ENCODE results near the gene TMEM150A. TPM values are rescaled to one million over a fixed set of nuclear protein-coding genes. Genes with fewer than 3 reads are reported as not detected.
A peak's percentile ranks its signal among the peaks of the same experiment; 100 is the strongest.
"Not testable (repeated sequence)": the region's sequence is repeated elsewhere in the genome, so short reads cannot be mapped to it uniquely, and the experiment has no call there.

The TMEM150A gene
- total RNA-seq, 8 experiments from 2014 or later = 3.6 to 19.8 (median 8.3) TPM

DNA sequence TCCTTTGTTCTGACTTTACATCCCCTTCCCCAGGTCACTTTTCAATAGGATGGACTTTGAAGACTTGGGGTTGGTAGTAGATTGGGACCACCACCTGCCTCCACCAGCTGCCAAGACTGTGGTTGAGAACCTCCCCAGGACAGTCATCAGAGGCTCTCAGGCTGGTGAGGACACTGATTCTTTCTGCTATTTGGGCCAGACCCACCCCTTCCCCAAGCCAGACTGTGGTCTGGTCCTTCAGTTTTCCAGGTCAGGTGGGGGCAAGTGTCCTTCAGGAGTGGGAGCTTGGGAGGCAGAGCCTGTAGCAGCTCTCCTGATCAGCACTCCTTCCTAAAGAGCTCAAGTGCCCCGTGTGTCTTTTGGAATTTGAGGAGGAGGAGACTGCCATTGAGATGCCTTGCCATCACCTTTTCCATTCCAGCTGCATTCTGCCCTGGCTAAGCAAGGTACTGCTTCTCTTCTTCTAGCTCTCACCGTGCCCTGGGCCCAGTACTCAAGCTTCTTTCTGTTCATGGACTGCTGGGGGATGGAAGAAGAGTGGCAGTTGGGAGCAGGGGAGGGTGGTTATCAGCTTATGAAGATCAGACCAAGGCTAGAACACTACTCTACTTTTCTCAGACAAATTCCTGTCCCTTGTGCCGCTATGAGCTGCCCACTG lies 5.9 kb downstream of the TMEM150A start:
- Histone ChIP-seq H3K4me3 (peak overlapping the region; percentile 48 to 96 (median 86)), H3K4me1 (replicated peaks in 1 of 2) (peaks cover 13 to 16% of the 10 kb centered on the region in 2 donors), H3K27ac (no peak overlapping the region)
- WGBS, 10 experiments = 83 to 100% (median 100%) methylated on average over 1 of the region's 3 CpGs; no CpG with 5 or more reads in 5 of the 10 experiments
- ATAC-seq (replicated peaks in 6 of 8) = no peak
- in situ Hi-C loops (cut with MboI; ENCODE audit: low pct_unique_long_range_greater_than_20kb in 2 of 9, low sequenced_read_pairs in 9 of 9, unreplicated experiment in 9 of 9) = no loop called here

GRCh38 chr2:85596026-85596333 lies 6.5 kb downstream of the TMEM150A start:
- peak in 7 of 8 experiments; percentile 6 to 28 (median 21) for ATAC-seq (replicated peaks in 6 of 8)
- Histone ChIP-seq H3K4me1 (replicated peaks in 1 of 2) (peaks cover 10 to 13% of the 10 kb centered on the region in 2 donors), H3K4me3 (peak overlapping the region; percentile 48 to 96 (median 86)), H3K27ac (peak overlapping the region; percentile 81 to 95)
- in situ Hi-C loops (cut with MboI; ENCODE audit: low pct_unique_long_range_greater_than_20kb in 2 of 9, low sequenced_read_pairs in 9 of 9, unreplicated experiment in 9 of 9) = no loop called here
- WGBS, 10 experiments = 0 to 35% (median 0%) methylated on average over 1 to 3 of the region's 10 CpGs; no CpG with 5 or more reads in 6 of the 10 experiments

DNA sequence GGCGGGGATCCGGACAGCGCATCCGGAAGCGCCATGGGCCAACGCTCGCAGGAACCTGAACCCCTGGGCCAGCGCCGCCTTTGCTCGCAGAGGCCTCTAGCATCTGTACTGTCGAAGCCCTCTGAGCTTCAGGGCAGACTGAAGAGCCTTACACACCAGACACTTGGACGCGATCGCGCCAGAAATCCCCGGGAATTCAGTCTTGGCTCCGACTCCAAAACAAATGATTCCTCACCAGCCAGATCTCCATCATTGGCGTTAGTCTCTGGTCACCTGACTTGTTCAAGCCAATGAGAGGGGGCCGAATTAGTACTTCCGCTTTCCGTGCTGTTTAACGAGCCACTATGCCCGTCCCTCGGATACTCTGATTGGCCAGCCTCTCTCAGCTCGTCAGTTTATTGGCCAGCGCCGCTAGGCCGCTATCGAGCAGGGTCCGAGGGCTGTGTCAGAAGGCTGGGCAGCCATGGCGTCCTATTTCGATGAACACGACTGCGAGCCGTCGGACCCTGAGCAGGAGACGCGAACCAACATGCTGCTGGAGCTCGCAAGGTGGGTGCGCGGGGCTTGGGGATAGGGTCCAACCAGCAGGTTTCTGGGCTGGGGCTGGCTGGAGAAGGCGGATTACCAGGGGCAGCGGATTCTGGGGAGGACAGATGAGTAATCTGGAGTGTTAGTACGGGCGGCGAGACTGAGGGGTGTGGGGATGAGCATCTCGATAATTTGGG lies 7.0 kb downstream of the TMEM150A start, which contains the start of gene RNF181:
TSS of gene RNF181 (plus strand) at position 445 of the 725 bp plus-strand sequence. CDS start at position 464, 19 bp downstream.
- in situ Hi-C loops (cut with MboI; ENCODE audit: low pct_unique_long_range_greater_than_20kb in 2 of 9, low sequenced_read_pairs in 9 of 9, unreplicated experiment in 9 of 9) = no loop called here
- peaks cover 10 to 13% of the 10 kb centered on the region in 2 donors for H3K4me1 ChIP-seq (replicated peaks in 1 of 2)

GRCh38 chr2:85594715-85595300 lies 7.7 kb downstream of the TMEM150A start:
- ATAC-seq (replicated peaks in 6 of 8) = no peak
- Histone ChIP-seq H3K4me1 (replicated peaks in 1 of 2) (peaks cover 10 to 13% of the 10 kb centered on the region in 2 donors), H3K27ac (peak overlapping the region; percentile 75 to 95), H3K4me3 (peak overlapping the region; percentile 48 to 96 (median 86))
- WGBS, 10 experiments = 0 to 33% (median 17%) methylated on average over 1 to 11 of the region's 13 CpGs; no CpG with 5 or more reads in 3 of the 10 experiments
- in situ Hi-C loops (cut with MboI; ENCODE audit: low pct_unique_long_range_greater_than_20kb in 2 of 9, low sequenced_read_pairs in 9 of 9, unreplicated experiment in 9 of 9) = no loop called here

More for the DNA sequence above, 7.0 kb downstream of the TMEM150A start, which contains the start of gene RNF181:
- peak within 1 kb of the TSS; percentile 48 to 96 (median 86) for H3K4me3 ChIP-seq
- peak within 1 kb of the TSS; percentile 81 to 95 for H3K27ac ChIP-seq
- WGBS, 10 experiments = 0 to 1% (median 0%) methylated on average over 1 to 30 of the region's 47 CpGs; no CpG with 5 or more reads in 4 of the 10 experiments
- peak; percentile 90 to 99 (median 99) for ATAC-seq (replicated peaks in 6 of 8)

DNA sequence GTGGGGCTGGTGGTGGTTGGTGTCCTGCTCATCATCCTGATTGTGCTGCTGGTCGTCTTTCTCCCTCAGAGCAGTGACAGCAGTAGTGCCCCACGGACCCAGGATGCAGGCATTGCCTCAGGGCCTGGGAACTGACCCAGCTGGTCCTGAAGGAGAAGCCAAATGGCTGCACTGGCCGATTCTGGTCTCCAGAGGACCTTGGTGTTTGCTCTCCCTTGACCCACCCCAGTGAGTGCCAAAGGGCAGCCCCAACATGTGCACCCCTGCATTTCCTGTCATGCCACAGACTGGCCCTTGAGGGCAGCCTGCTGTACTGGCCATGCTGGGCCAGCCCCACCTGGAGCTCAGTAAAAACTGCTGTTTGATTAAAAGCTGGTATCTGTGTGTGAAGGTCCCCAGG lies 9.5 kb downstream of the TMEM150A start:
- Histone ChIP-seq H3K4me3 (no peak overlapping the region), H3K4me1 (replicated peaks in 1 of 2) (peaks cover 10 to 13% of the 10 kb centered on the region in 2 donors), H3K27ac (no peak overlapping the region)
- in situ Hi-C loops (cut with MboI; ENCODE audit: low pct_unique_long_range_greater_than_20kb in 2 of 9, low sequenced_read_pairs in 9 of 9, unreplicated experiment in 9 of 9) = no loop called here
- ATAC-seq (replicated peaks in 6 of 8) = no peak
- 30 to 67% (median 40%) methylated on average over 1 to 2 of the region's 3 CpGs; no CpG with 5 or more reads in 7 of the 10 experiments for WGBS, 10 experiments

DNA sequence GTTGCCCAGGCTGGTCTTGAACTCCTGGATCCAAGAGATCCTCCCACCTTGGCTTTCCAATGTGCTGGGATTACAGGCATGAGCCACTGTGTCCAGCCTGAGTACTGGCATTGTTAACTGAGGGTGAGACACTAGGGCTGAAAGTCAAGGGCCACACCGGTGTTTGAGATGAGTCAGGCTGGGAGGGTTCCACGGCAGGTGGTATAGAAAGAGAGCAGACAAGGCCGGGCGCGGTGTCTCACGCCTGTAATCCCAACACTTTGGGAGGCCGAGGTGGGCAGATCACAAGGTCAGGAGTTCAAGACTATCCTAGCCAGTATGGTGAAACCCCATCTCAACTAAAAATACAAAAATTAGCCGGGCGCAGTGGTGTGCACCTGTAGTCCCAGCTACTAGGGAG lies 10.2 kb downstream of the TMEM150A start:
- ATAC-seq (replicated peaks in 6 of 8); H3K27ac ChIP-seq; H3K4me3 ChIP-seq; in situ Hi-C loops (cut with MboI; ENCODE audit: low pct_unique_long_range_greater_than_20kb in 2 of 9, low sequenced_read_pairs in 9 of 9, unreplicated experiment in 9 of 9): not testable (repeated sequence)
- peaks cover 10 to 13% of the 10 kb centered on the region in 2 donors for H3K4me1 ChIP-seq (replicated peaks in 1 of 2)
- 67 to 87% (median 81%) methylated on average over 1 to 9 of the region's 9 CpGs; no CpG with 5 or more reads in 7 of the 10 experiments for WGBS, 10 experiments

DNA sequence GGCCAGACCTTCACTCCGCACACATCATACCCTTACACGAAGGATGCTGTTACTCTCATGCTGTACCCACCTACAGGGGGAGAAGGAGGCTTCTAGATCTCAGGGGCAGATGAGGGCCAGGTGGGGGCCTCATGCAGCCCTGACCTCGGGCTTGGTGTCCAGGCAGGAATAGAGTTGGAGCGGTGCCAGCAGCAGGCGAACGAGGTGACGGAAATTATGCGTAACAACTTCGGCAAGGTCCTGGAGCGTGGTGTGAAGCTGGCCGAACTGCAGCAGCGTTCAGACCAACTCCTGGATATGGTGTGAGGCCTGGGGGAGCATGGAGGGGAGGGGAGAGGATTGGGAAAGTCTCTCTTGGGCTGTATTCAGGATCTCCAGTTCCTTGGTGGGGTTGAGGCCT lies 10.9 kb downstream of the TMEM150A start:
- WGBS, 10 experiments = 53 to 87% methylated on average over 3 of the region's 12 CpGs; no CpG with 5 or more reads in 8 of the 10 experiments

GRCh38 chr2:85590950-85591349 lies 11.5 kb downstream of the TMEM150A start:
- no peak overlapping the region for H3K4me3 ChIP-seq
- in situ Hi-C loops (cut with MboI; ENCODE audit: low pct_unique_long_range_greater_than_20kb in 2 of 9, low sequenced_read_pairs in 9 of 9, unreplicated experiment in 9 of 9) = no loop called here
- peaks cover 5 to 8% of the 10 kb centered on the region in 2 donors for H3K4me1 ChIP-seq (replicated peaks in 1 of 2)
- 42 to 63% methylated on average over 2 of the region's 2 CpGs; no CpG with 5 or more reads in 8 of the 10 experiments for WGBS, 10 experiments
- H3K27ac ChIP-seq = no peak overlapping the region
- ATAC-seq (replicated peaks in 6 of 8) = no peak

More for the DNA sequence above, 10.9 kb downstream of the TMEM150A start:
- in situ Hi-C loops (cut with MboI; ENCODE audit: low pct_unique_long_range_greater_than_20kb in 2 of 9, low sequenced_read_pairs in 9 of 9, unreplicated experiment in 9 of 9) = no loop called here
- no peak for ATAC-seq (replicated peaks in 6 of 8)
- Histone ChIP-seq H3K27ac (no peak overlapping the region), H3K4me1 (replicated peaks in 1 of 2) (peaks cover 8 to 10% of the 10 kb centered on the region in 2 donors), H3K4me3 (no peak overlapping the region)

DNA sequence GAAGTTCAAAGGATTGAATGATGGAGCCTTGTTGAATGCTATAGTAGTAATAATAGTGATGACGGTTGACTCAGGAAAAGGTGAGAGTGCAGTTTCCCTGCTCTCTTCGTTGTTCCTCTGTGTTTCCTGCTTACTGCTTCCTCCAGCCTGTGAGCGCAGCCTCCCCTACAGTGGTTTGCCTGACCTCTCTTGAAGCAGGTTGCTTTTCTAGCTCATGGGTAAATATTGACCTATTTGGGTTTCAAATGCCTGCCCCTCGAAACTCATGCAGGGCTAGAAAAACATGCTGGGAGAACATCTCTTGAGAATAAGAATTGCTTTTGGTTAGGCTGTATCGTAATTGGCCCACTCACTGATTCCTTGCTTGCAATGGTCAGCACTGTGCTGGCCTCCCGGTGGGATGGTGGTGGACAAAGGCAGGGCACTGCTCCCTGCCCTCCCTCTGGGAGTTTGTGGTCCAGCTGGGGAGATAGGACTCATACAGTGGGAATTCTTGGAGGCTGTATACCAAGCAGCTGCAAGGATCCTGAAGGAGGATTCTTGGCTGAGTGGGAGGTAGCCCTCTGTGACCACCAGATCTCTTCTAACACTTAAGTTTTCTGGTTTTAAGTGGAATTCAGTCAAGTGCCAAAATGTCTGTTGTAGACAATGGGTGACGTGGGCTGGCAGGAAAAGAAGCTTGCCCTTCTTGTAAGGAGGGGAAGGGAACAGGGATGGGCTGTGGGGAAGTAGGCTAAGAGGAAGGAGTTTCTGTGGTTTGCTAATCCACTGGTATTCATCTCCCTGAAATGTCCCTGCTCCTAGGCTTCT lies 12.3 kb downstream of the TMEM150A start:
- H3K27ac ChIP-seq = no peak overlapping the region
- no peak overlapping the region for H3K4me3 ChIP-seq
- in situ Hi-C loops (cut with MboI; ENCODE audit: low pct_unique_long_range_greater_than_20kb in 2 of 9, low sequenced_read_pairs in 9 of 9, unreplicated experiment in 9 of 9) = no loop called here
- 0 to 67% (median 53%) methylated on average over 2 to 7 of the region's 7 CpGs; no CpG with 5 or more reads in 1 of the 10 experiments for WGBS, 10 experiments
- peaks cover 8 to 16% of the 10 kb centered on the region in 2 donors for H3K4me1 ChIP-seq (replicated peaks in 1 of 2)
- peak in 3 of 8 experiments; percentile 8 to 36 (median 16) for ATAC-seq (replicated peaks in 6 of 8)

DNA sequence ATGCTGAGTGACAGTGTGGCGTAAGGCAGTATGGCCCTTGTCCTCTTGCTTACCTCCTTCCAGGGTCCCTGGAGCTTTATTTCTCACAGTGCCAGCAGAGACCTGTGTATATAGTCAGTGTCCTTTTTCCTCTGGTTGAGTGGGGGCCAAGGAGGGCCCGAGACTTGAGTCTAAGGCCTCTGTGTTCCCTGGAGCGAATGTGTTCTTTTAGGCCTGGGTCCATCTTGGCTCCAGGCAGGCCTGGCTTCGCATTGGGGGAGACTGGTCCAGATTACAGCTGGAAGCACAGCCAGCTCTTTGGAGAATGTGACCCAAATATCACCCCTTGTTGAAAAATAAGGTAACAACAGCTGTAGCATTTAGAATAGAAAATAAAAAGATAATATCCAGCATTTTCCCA lies 13.3 kb downstream of the TMEM150A start:
- H3K4me3 ChIP-seq = no peak overlapping the region
- H3K27ac ChIP-seq = no peak overlapping the region
- peaks cover 10 to 13% of the 10 kb centered on the region in 2 donors for H3K4me1 ChIP-seq (replicated peaks in 1 of 2)
- in situ Hi-C loops (cut with MboI; ENCODE audit: low pct_unique_long_range_greater_than_20kb in 2 of 9, low sequenced_read_pairs in 9 of 9, unreplicated experiment in 9 of 9) = no loop called here
- no peak for ATAC-seq (replicated peaks in 6 of 8)
- WGBS, 10 experiments = 52 to 100% (median 78%) methylated on average over 1 to 4 of the region's 4 CpGs; no CpG with 5 or more reads in 2 of the 10 experiments

- no peak overlapping the region for H3K27ac ChIP-seq
- no peak for ATAC-seq (replicated peaks in 6 of 8)
- H3K4me3 ChIP-seq = no peak overlapping the region
- H3K4me1 ChIP-seq (replicated peaks in 1 of 2) = peaks cover 10 to 12% of the 10 kb centered on the region in 2 donors
- WGBS, 10 experiments = 68 to 100% (median 83%) methylated on average over 2 to 3 of the region's 4 CpGs; no CpG with 5 or more reads in 4 of the 10 experiments
- in situ Hi-C loops (cut with MboI; ENCODE audit: low pct_unique_long_range_greater_than_20kb in 2 of 9, low sequenced_read_pairs in 9 of 9, unreplicated experiment in 9 of 9) = no loop called here
Measured at GRCh38 chr2:85588645-85589044, 13.9 kb downstream of the TMEM150A start.

- no peak for ATAC-seq (replicated peaks in 6 of 8)
- 14 to 100% (median 76%) methylated on average over 1 to 3 of the region's 4 CpGs; no CpG with 5 or more reads in 2 of the 10 experiments for WGBS, 10 experiments
- H3K27ac ChIP-seq = no peak overlapping the region
- H3K4me3 ChIP-seq = no peak overlapping the region
- in situ Hi-C loops (cut with MboI; ENCODE audit: low pct_unique_long_range_greater_than_20kb in 2 of 9, low sequenced_read_pairs in 9 of 9, unreplicated experiment in 9 of 9) = no loop called here
- peaks cover 10 to 12% of the 10 kb centered on the region in 2 donors for H3K4me1 ChIP-seq (replicated peaks in 1 of 2)
Measured at GRCh38 chr2:85588236-85588635, 14.3 kb downstream of the TMEM150A start.

All from motor neuron (in vitro differentiated cells).